Measurements from ENCODE around the gene ADH4.

The ADH4 gene

DNA sequence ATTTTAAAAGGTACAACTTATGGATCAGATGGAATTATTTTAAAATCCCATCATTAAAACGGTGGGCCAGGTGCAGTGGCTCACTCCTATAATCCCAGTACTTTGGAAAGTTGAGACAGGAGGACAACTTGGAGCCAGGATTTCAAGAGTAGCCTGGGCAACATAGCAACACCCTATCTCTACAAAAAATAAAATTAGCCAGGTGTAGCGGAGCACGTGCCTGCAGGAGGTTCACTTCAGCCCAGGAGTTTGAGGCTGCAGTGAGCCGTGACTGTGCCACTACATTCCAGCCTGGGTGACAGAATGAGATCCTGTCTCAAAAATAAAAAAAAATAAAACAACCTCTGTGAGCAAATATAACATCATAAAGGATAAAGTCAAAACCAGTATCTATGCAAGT, 66.9 kb downstream of the ADH4 start:
- Mint-ChIP-seq H3K27me3 (no peaks in the 10 kb centered on the region), H3K9me3 (no peaks in the 10 kb centered on the region), H3K4me3 (no peak overlapping the region), H3K4me1 (peaks cover 9% of the 10 kb centered on the region), H3K36me3 (peaks cover 17% of the 10 kb centered on the region), H3K27ac (no peak overlapping the region)

DNA sequence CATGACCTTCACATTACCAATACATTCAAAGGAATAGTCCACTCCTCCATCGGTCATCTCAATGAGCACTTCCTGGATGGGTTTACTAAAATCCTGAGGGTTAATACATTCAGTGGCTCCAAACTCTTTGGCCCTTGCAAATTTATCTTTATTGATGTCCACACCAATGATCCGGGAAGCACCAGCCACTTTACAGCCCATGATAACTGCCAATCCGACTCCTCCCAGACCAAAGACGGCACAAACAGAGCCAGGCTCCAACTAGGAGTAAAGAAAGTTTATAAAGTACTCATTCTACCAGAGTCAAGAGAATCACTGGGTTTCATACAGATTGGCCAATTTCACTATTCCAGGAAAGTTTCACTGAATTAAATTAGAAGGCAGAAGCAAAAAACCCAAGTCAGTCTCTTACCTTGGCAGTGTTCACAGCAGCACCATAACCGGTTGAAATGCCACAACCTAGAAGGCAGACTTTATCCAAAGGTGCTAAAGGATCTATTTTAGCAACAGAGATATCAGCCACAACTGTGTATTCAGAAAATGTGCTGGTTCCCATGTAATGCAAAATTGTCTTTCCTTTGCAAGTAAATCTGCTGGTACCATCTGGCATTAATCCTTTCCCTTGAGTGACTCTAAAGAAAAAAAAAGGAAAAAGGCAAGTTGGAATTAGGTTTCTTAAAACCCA, 67.7 kb downstream of the ADH4 start:
- Mint-ChIP-seq H3K9me3 (no peaks in the 10 kb centered on the region), H3K27me3 (no peaks in the 10 kb centered on the region), H3K4me1 (peaks cover 9% of the 10 kb centered on the region), H3K4me3 (no peak overlapping the region), H3K36me3 (peaks cover 17% of the 10 kb centered on the region), H3K27ac (no peak overlapping the region)

DNA sequence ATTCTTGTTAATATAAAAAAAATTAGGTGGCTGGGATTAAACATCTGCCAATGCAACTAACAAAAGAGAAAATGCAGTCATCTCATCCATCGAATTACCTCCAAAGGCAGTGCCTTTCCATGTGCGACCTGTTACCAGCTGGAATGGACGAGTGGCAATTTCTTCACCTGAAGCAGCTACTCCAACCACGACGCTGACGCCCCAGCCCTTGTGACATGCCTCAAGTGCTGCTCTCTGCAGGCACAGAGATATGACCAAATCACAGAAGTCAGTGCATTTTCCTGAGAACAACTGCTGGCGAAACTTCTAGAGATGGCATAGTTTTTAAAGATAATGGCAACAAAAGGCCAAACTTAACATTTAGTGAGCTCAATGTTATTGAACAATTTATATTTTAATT, 69.3 kb downstream of the ADH4 start:
- Mint-ChIP-seq H3K36me3 (peaks cover 14% of the 10 kb centered on the region), H3K9me3 (no peaks in the 10 kb centered on the region), H3K4me3 (no peak overlapping the region), H3K27me3 (no peaks in the 10 kb centered on the region), H3K27ac (no peak overlapping the region), H3K4me1 (peaks cover 6% of the 10 kb centered on the region)

Measured in activated naive CD4-positive, alpha-beta T cell treated with anti-CD3 and anti-CD28 coated beads, Interleukin-2, amount 50 U/mL, for 24 hours (primary cell).